CD4-positive, alpha-beta memory T cell (primary cell): ENCODE data around the gene PRSS48. TPM values are rescaled to one million over a fixed set of nuclear protein-coding genes. Genes with fewer than 3 reads are reported as not detected.
"Not testable (repeated sequence)": the region's sequence is repeated elsewhere in the genome, so short reads cannot be mapped to it uniquely, and the experiment has no call there.

Experiments
- CTCF ChIA-PET: fragments of 350-600 bp; sonication (Branson Sonifier 250); formaldehyde crosslinking; loops from one replicate; lab custom pipeline; 2021; ENCODE audit warnings: inconsistent platforms; ENCODE audit not compliant: partially characterized antibody; lab: Charles Lee
- POLR2A ChIA-PET: fragments of 350-600 bp; sonication (Branson Sonifier 250); formaldehyde crosslinking; loops from one replicate; lab custom pipeline; 2021; ENCODE audit not compliant: partially characterized antibody; lab: Charles Lee
- DNase-seq, 5 donors: peaks; one replicate each; pipeline versions ENCODE4 v3.0.0 to v3.0.0-alpha.2; 2020 to 2022; ENCODE audit warnings: mixed read lengths in 1 of 5
- H3K27ac ChIP-seq: one replicate; pipeline ENCODE4 v1.7.0; 2013; ENCODE audit warnings: low read depth, low read length
- H3K27me3 ChIP-seq: 2 replicates; pipeline ENCODE4 v1.7.0; 2013; ENCODE audit warnings: mild to moderate bottlenecking, low read length, moderate library complexity; ENCODE audit not compliant: insufficient read depth
- H3K36me3 ChIP-seq: 2 replicates; pipeline ENCODE4 v1.7.0; 2013; ENCODE audit warnings: mild to moderate bottlenecking, low read length, moderate library complexity; ENCODE audit not compliant: insufficient read depth
- H3K4me1 ChIP-seq: 2 replicates; pipeline ENCODE4 v1.7.0; 2013; ENCODE audit warnings: mild to moderate bottlenecking, low read length, moderate library complexity; ENCODE audit not compliant: insufficient read depth
- H3K4me3 ChIP-seq, 2 donors: one replicate each; pipeline ENCODE4 v1.7.0; 2013; ENCODE audit warnings: low read length in 2 of 2, mild to moderate bottlenecking in 1 of 2
- H3K9me3 ChIP-seq, 2 donors: one replicate each; pipeline ENCODE4 v1.7.0; 2013; ENCODE audit warnings: low read length in 2 of 2, control low read depth in 1 of 2; ENCODE audit not compliant: control insufficient read depth in 1 of 2
- H3K27ac Mint-ChIP-seq, 7 donors: one replicate each; pipeline ENCODE4 v1.8.0; 2020 to 2021; ENCODE audit warnings: mixed read lengths in 7 of 7, mild to moderate bottlenecking in 6 of 7, inconsistent platforms in 3 of 7, moderate library complexity in 3 of 7
- H3K27me3 Mint-ChIP-seq, 2 donors: one replicate each; pipeline ENCODE4 v1.8.0; 2020 to 2021; ENCODE audit warnings: mixed read lengths in 2 of 2
- H3K36me3 Mint-ChIP-seq, 2 donors: one replicate each; pipeline ENCODE4 v1.8.0; 2020 to 2021; ENCODE audit warnings: mixed read lengths in 2 of 2, inconsistent platforms in 1 of 2, mild to moderate bottlenecking in 1 of 2
- H3K4me1 Mint-ChIP-seq, 4 donors: one replicate each; pipeline ENCODE4 v1.8.0; 2020 to 2021; ENCODE audit warnings: mixed read lengths in 4 of 4, mild to moderate bottlenecking in 1 of 4
- H3K4me3 Mint-ChIP-seq, 8 donors: one replicate each; pipeline ENCODE4 v1.8.0; 2020 to 2021; ENCODE audit warnings: mixed read lengths in 8 of 8, mild to moderate bottlenecking in 7 of 8, moderate library complexity in 6 of 8, inconsistent platforms in 3 of 8
- H3K9me3 Mint-ChIP-seq, 8 donors: one replicate each; pipeline ENCODE4 v1.8.0; 2020 to 2021; ENCODE audit warnings: mixed read lengths in 8 of 8, mild to moderate bottlenecking in 5 of 8, inconsistent platforms in 3 of 8, moderate library complexity in 1 of 8
- intact Hi-C: fragments of 100-400 bp; cut with micrococcal nuclease; formaldehyde crosslinking; loops from one replicate; pipeline ENCODE4 v1.15.1; 2023
- polyA plus RNA-seq, 2 donors: library from polyadenylated mRNA; unstranded; fragments of 300-500 nt; fragmentation: Illumina TruSeq; gene quantifications; one replicate each; pipeline ENCODE4 v1.2.3, GENCODE V29; 2021
- total RNA-seq, 2 experiments: library from RNA; stranded (reverse); gene quantifications; one replicate each; pipeline ENCODE4 v1.2.3, GENCODE V29; 2021

The PRSS48 gene
- total and polyA plus RNA-seq, 4 experiments from 2014 or later = not detected

- H3K4me3 ChIP-seq = no peak overlapping the region
- H3K9me3 Mint-ChIP-seq = no peaks in the 10 kb centered on the region
- H3K4me3 Mint-ChIP-seq = no peak overlapping the region
- CTCF ChIA-PET = no interaction called here
- no peak overlapping the region for H3K27ac Mint-ChIP-seq
- no peaks in the 10 kb centered on the region for H3K36me3 Mint-ChIP-seq
- no peaks in the 10 kb centered on the region for H3K4me1 Mint-ChIP-seq
- H3K36me3 ChIP-seq = no peaks in the 10 kb centered on the region
- no peaks in the 10 kb centered on the region for H3K9me3 ChIP-seq
- no peaks in the 10 kb centered on the region for H3K27me3 ChIP-seq
- H3K27me3 Mint-ChIP-seq = peaks cover 2 to 4% of the 10 kb centered on the region in 2 donors
- H3K27ac ChIP-seq = no peak overlapping the region
- H3K4me1 ChIP-seq = no peaks in the 10 kb centered on the region
- DNase-seq = no peak
- intact Hi-C loops = no loop called here
- POLR2A ChIA-PET = no interaction called here
Observed at GRCh38 chr4:151250706-151251105, 26.3 kb upstream of the PRSS48 start.

DNA sequence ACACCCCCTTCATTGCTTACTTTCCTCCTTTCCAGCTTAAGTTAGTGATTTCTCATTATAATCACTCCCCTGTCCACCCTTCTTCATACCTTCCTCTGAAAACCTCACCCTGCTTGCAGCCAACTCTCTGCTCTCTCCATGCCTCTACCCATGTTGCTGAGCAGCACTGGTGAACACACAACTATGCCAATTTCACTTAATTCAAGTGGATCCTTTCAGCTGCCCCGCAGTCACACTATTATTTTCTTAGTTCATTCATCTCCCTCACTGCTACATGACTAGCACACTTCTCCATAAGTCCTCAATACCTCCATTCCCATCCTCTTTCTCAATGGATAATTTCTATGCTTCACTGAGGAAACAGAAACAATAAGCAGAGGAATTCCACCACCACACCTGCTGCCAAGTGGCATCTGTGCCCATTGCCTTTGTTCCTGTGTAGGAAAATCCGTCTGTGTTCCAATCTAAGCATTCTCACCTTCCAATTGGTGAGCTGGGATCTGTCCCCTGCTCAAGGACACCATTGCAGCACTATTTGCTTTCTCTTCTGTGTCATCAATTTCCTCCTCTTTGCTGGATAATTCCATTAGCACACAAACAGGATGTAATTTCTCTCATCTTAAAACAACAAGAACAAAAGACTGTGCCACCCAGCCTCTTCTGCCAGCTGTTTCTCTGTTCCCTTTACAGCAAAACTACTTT is 25.2 kb upstream of the PRSS48 start:
- Mint-ChIP-seq H3K36me3 (no peaks in the 10 kb centered on the region), H3K9me3 (peaks cover 0 to 3% (median 0%) of the 10 kb centered on the region in 8 donors), H3K4me3 (no peak overlapping the region), H3K27me3 (peaks cover under 1 to 4% of the 10 kb centered on the region in 2 donors), H3K27ac (no peak overlapping the region), H3K4me1 (no peaks in the 10 kb centered on the region)
- POLR2A ChIA-PET = no interaction called here
- no peaks in the 10 kb centered on the region for H3K27me3 ChIP-seq
- H3K9me3 ChIP-seq = no peaks in the 10 kb centered on the region
- CTCF ChIA-PET = no interaction called here
- no peaks in the 10 kb centered on the region for H3K4me1 ChIP-seq
- intact Hi-C loops = no loop called here
- H3K36me3 ChIP-seq = no peaks in the 10 kb centered on the region
- no peak overlapping the region for H3K4me3 ChIP-seq
- no peak for DNase-seq
- no peak overlapping the region for H3K27ac ChIP-seq

DNA sequence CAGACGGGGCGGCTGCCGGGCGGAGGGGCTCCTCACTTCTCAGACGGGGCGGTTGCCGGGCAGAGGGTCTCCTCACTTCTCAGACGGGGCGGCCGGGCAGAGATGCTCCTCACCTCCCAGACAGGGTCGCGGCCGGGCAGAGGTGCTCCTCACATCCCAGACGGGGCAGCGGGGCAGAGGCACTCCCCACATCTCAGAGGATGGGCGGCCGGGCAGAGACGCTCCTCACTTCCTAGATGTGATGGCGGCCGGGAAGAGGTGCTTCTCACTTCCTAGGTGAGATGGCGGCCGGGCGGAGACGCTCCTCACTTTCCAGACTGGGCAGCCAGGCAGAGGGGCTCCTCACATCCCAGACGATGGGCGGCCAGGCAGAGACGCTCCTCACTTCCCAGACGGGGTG is 21.7 kb upstream of the PRSS48 start:
- CTCF ChIA-PET, DNase-seq, H3K4me1 Mint-ChIP-seq: not testable (repeated sequence)

GRCh38 chr4:151255680-151256079 is 21.3 kb upstream of the PRSS48 start:
- H3K27ac ChIP-seq, H3K9me3 ChIP-seq, H3K27me3 Mint-ChIP-seq, H3K36me3 Mint-ChIP-seq, intact Hi-C loops, CTCF ChIA-PET, H3K27me3 ChIP-seq, H3K27ac Mint-ChIP-seq, H3K4me1 ChIP-seq, H3K4me3 ChIP-seq, POLR2A ChIA-PET, DNase-seq, H3K9me3 Mint-ChIP-seq, H3K36me3 ChIP-seq, H3K4me3 Mint-ChIP-seq, H3K4me1 Mint-ChIP-seq: not testable (repeated sequence)

More for the DNA sequence above, 21.7 kb upstream of the PRSS48 start:
- H3K27me3 Mint-ChIP-seq, H3K27me3 ChIP-seq, H3K4me3 ChIP-seq, H3K27ac ChIP-seq, H3K4me3 Mint-ChIP-seq, H3K27ac Mint-ChIP-seq, H3K9me3 Mint-ChIP-seq, H3K9me3 ChIP-seq, H3K36me3 ChIP-seq, intact Hi-C loops, H3K36me3 Mint-ChIP-seq, POLR2A ChIA-PET, H3K4me1 ChIP-seq: not testable (repeated sequence)

- Mint-ChIP-seq H3K9me3 (peaks cover 0 to 7% (median 0%) of the 10 kb centered on the region in 8 donors), H3K36me3 (no peaks in the 10 kb centered on the region), H3K27me3 (peaks cover 0 to 2% of the 10 kb centered on the region in 2 donors), H3K4me3 (no peak overlapping the region), H3K4me1 (no peaks in the 10 kb centered on the region), H3K27ac (no peak overlapping the region)
- no peaks in the 10 kb centered on the region for H3K36me3 ChIP-seq
- no peak for DNase-seq
- CTCF ChIA-PET = no interaction called here
- H3K4me1 ChIP-seq = no peaks in the 10 kb centered on the region
- no peaks in the 10 kb centered on the region for H3K27me3 ChIP-seq
- H3K4me3 ChIP-seq = no peak overlapping the region
- no peak overlapping the region for H3K27ac ChIP-seq
- POLR2A ChIA-PET = no interaction called here
- no peaks in the 10 kb centered on the region for H3K9me3 ChIP-seq
- intact Hi-C loops = no loop called here
Observed at GRCh38 chr4:151256134-151256533, 20.8 kb upstream of the PRSS48 start.

DNA sequence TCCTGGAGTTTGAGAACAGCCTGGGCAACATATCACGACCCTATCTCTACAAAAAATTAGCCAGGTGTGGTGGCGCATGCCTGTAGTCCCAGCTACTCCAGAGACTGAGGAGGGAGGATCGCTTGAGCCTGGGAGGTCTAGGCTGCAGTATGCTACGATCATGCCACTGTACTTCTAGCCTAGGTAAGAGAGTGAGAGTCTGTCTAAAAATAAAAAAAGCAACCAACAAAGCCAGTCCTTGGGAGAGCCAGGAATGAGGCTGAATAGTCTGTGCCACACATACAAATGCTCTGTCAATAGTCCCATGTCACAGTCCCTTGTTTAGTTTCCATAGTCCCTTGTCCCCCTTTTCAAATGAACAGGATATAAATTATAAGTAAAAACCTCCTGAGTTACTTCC is 19.3 kb upstream of the PRSS48 start:
- DNase-seq = no peak
- no peak overlapping the region for H3K4me3 Mint-ChIP-seq
- Histone ChIP-seq H3K27ac (no peak overlapping the region), H3K9me3 (no peaks in the 10 kb centered on the region), H3K4me1 (no peaks in the 10 kb centered on the region), H3K36me3 (no peaks in the 10 kb centered on the region), H3K4me3 (no peak overlapping the region), H3K27me3 (no peaks in the 10 kb centered on the region)
- H3K4me1 Mint-ChIP-seq = no peaks in the 10 kb centered on the region
- no peak overlapping the region for H3K27ac Mint-ChIP-seq
- H3K27me3 Mint-ChIP-seq = peaks cover 2 to 5% of the 10 kb centered on the region in 2 donors
- POLR2A ChIA-PET = no interaction called here
- H3K9me3 Mint-ChIP-seq = peaks cover 0 to 7% (median 0%) of the 10 kb centered on the region in 8 donors
- intact Hi-C loops = no loop called here
- H3K36me3 Mint-ChIP-seq = no peaks in the 10 kb centered on the region
- CTCF ChIA-PET = no interaction called here

DNA sequence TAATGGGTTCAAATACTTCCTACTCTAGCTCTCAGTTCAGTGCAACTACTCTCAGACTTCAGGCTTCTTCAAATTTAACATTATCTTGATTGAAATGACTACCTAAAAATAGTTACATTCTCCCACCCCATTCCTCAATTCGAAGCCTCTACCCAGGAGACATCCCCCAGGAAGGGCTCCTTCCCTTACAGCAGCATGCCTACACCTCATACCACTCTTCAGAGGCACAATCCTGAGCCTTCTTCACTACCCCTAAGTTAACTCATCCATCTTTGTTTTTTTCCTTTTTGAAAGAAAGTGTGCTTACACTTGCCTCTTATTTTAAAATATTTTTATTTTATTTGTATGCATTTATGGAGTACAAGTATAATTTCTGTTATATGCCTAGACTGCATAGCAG is 17.2 kb upstream of the PRSS48 start:
- Histone ChIP-seq H3K4me3 (no peak overlapping the region), H3K27ac (no peak overlapping the region), H3K9me3 (no peaks in the 10 kb centered on the region), H3K27me3 (no peaks in the 10 kb centered on the region), H3K4me1 (no peaks in the 10 kb centered on the region), H3K36me3 (no peaks in the 10 kb centered on the region)
- Mint-ChIP-seq H3K4me3 (no peak overlapping the region), H3K4me1 (no peaks in the 10 kb centered on the region), H3K9me3 (peaks cover 0 to 7% (median 0%) of the 10 kb centered on the region in 8 donors), H3K27me3 (peaks cover 2 to 5% of the 10 kb centered on the region in 2 donors), H3K27ac (no peak overlapping the region), H3K36me3 (no peaks in the 10 kb centered on the region)
- ChIA-PET POLR2A (no interaction called here), CTCF (no interaction called here)
- DNase-seq = no peak
- intact Hi-C loops = no loop called here
